ENCODE measurements around the gene KIF19.

Gene KIF19

GRCh38 chr17:74304184-74304583, 21.8 kb upstream of the KIF19 start:
- TF ChIP-seq, protein P1, sequence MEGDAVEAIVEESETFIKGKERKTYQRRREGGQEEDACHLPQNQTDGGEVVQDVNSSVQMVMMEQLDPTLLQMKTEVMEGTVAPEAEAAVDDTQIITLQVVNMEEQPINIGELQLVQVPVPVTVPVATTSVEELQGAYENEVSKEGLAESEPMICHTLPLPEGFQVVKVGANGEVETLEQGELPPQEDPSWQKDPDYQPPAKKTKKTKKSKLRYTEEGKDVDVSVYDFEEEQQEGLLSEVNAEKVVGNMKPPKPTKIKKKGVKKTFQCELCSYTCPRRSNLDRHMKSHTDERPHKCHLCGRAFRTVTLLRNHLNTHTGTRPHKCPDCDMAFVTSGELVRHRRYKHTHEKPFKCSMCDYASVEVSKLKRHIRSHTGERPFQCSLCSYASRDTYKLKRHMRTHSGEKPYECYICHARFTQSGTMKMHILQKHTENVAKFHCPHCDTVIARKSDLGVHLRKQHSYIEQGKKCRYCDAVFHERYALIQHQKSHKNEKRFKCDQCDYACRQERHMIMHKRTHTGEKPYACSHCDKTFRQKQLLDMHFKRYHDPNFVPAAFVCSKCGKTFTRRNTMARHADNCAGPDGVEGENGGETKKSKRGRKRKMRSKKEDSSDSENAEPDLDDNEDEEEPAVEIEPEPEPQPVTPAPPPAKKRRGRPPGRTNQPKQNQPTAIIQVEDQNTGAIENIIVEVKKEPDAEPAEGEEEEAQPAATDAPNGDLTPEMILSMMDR (conservative IDR thresholded peaks at IDR 0.05; ENCODE audit: low read length): no peak
- no peak for TF ChIP-seq EZH2phosphoT487 (IDR thresholded peaks at IDR 0.05; ENCODE audit: borderline replicate concordance)
- no peaks in the 10 kb centered on the region for H3K79me2 ChIP-seq (ENCODE audit: insufficient read depth, low read length)
- no peaks in the 10 kb centered on the region for H3K9me3 ChIP-seq (ENCODE audit: insufficient read depth, low read depth, low read length)
- H3K36me3 ChIP-seq (ENCODE audit: insufficient read depth, low read length): no peaks in the 10 kb centered on the region
- no peak overlapping the region for H3K4me2 ChIP-seq (ENCODE audit: low read depth, low read length, poor library complexity, severe bottlenecking)
- no peak overlapping the region for H2AFZ ChIP-seq (ENCODE audit: low read length)
- H3K4me3 ChIP-seq (ENCODE audit: low read length, poor library complexity, severe bottlenecking): no peak overlapping the region
- H3K9ac ChIP-seq (ENCODE audit: low read depth, low read length, poor library complexity, severe bottlenecking): no peak overlapping the region
- H3K4me1 ChIP-seq (ENCODE audit: insufficient read depth, low read length, poor library complexity, severe bottlenecking): no peaks in the 10 kb centered on the region
- no peaks in the 10 kb centered on the region for H3F3A ChIP-seq (ENCODE audit: low read depth)
- no peaks in the 10 kb centered on the region for H3K9me2 ChIP-seq (replicated peaks; ENCODE audit: low read depth, low read length)
- no peaks in the 10 kb centered on the region for H4K20me1 ChIP-seq (ENCODE audit: insufficient read depth, low read length, poor library complexity, severe bottlenecking)
- H3K27me3 ChIP-seq (ENCODE audit: insufficient read depth, low read length, poor library complexity, severe bottlenecking): no peaks in the 10 kb centered on the region

- Histone ChIP-seq H3K9me3 (ENCODE audit: insufficient read depth, low read depth, low read length) (no peaks in the 10 kb centered on the region), H3K4me2 (ENCODE audit: low read depth, low read length, poor library complexity, severe bottlenecking) (no peak overlapping the region), H3F3A (ENCODE audit: low read depth) (no peaks in the 10 kb centered on the region), H3K4me1 (ENCODE audit: insufficient read depth, low read length, poor library complexity, severe bottlenecking) (no peaks in the 10 kb centered on the region), H3K36me3 (ENCODE audit: insufficient read depth, low read length) (no peaks in the 10 kb centered on the region), H3K27me3 (ENCODE audit: insufficient read depth, low read length, poor library complexity, severe bottlenecking) (no peaks in the 10 kb centered on the region), H3K9ac (ENCODE audit: low read depth, low read length, poor library complexity, severe bottlenecking) (no peak overlapping the region), H2AFZ (ENCODE audit: low read length) (no peak overlapping the region), H3K79me2 (ENCODE audit: insufficient read depth, low read length) (no peaks in the 10 kb centered on the region), H4K20me1 (ENCODE audit: insufficient read depth, low read length, poor library complexity, severe bottlenecking) (no peaks in the 10 kb centered on the region), H3K4me3 (ENCODE audit: low read length, poor library complexity, severe bottlenecking) (no peak overlapping the region), H3K9me2 (replicated peaks; ENCODE audit: low read depth, low read length) (no peaks in the 10 kb centered on the region)
- no peak for TF ChIP-seq EZH2phosphoT487 (IDR thresholded peaks at IDR 0.05; ENCODE audit: borderline replicate concordance)
- TF ChIP-seq, protein P1 (conservative IDR thresholded peaks at IDR 0.05; ENCODE audit: low read length): peak; percentile 29
Measured at GRCh38 chr17:74305865-74306654, 20.0 kb upstream of the KIF19 start.

GRCh38 chr17:74307984-74308773, 17.8 kb upstream of the KIF19 start:
- Histone ChIP-seq H3K9ac (ENCODE audit: low read depth, low read length, poor library complexity, severe bottlenecking) (no peak overlapping the region), H3K9me3 (ENCODE audit: insufficient read depth, low read depth, low read length) (peaks cover 8% of the 10 kb centered on the region; the same call in 1 of the 2 replicates), H3F3A (ENCODE audit: low read depth) (no peaks in the 10 kb centered on the region), H3K4me1 (ENCODE audit: insufficient read depth, low read length, poor library complexity, severe bottlenecking) (no peaks in the 10 kb centered on the region), H3K4me2 (ENCODE audit: low read depth, low read length, poor library complexity, severe bottlenecking) (no peak overlapping the region), H3K36me3 (ENCODE audit: insufficient read depth, low read length) (no peaks in the 10 kb centered on the region), H3K27me3 (ENCODE audit: insufficient read depth, low read length, poor library complexity, severe bottlenecking) (no peaks in the 10 kb centered on the region), H3K9me2 (replicated peaks; ENCODE audit: low read depth, low read length) (no peaks in the 10 kb centered on the region), H3K4me3 (ENCODE audit: low read length, poor library complexity, severe bottlenecking) (no peak overlapping the region), H4K20me1 (ENCODE audit: insufficient read depth, low read length, poor library complexity, severe bottlenecking) (no peaks in the 10 kb centered on the region), H2AFZ (ENCODE audit: low read length) (no peak overlapping the region), H3K79me2 (ENCODE audit: insufficient read depth, low read length) (no peaks in the 10 kb centered on the region)
- TF ChIP-seq EZH2phosphoT487 (IDR thresholded peaks at IDR 0.05; ENCODE audit: borderline replicate concordance): no peak
- TF ChIP-seq, protein P1 (conservative IDR thresholded peaks at IDR 0.05; ENCODE audit: low read length): no peak
